GM04504 (cell line): ENCODE measurements around the gene NT5C3A.
"Not testable (repeated sequence)": the region's sequence is repeated elsewhere in the genome, so short reads cannot be mapped to it uniquely, and the experiment has no call there.

ENCODE experiments used
- DNase-seq: peaks from one replicate; pipeline ENCODE4 v3.0.0-alpha.2; 2012; ENCODE audit warnings: low read depth

NT5C3A gene

DNA sequence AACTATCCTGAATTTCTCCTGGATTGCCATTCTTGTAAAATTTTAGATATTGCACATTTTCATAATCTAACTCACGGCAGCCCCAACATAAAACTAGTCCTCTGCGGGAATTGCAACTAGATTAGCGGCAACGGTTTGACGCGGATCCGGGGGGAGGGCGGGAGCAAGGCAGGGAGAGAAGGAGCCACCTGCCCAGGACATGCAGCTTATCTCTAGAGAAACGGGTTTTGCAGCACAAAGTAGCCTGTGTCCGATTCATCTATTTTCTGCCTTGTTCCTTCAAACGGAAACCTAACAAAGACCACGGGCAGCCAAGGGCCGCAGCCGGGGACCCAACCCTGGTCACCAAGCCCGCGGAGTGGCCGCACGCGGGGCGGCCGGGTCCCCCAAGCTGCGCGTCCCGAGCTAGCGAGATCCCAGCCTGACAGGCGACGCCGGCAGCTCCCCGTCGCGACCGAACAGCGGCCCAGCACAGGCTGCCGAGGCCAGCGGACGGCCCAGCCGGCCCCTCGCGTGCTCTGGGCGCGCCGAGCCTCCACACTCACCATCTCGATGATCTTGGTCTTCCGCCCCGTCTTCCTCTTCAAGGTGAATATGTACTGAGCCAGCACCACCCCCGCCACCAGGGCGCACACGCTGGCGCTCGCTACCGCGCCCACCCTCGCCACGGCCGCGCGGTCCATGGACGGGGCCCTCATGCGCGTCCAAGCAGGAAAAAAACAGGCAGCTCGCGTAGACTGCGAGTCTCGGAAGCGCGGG, at the start of gene NT5C3A:
TSS of gene NT5C3A (minus strand) at position 754 of the 759 bp plus-strand sequence. CDS start at position 683, 71 bp downstream.
- DNase-seq = no peak

GRCh38 chr7:33111614-33112013, 49.0 kb upstream of the NT5C3A start:
- DNase-seq = no peak

GRCh38 chr7:33109758-33110238, 47.2 kb upstream of the NT5C3A start:
- DNase-seq = no peak

DNA sequence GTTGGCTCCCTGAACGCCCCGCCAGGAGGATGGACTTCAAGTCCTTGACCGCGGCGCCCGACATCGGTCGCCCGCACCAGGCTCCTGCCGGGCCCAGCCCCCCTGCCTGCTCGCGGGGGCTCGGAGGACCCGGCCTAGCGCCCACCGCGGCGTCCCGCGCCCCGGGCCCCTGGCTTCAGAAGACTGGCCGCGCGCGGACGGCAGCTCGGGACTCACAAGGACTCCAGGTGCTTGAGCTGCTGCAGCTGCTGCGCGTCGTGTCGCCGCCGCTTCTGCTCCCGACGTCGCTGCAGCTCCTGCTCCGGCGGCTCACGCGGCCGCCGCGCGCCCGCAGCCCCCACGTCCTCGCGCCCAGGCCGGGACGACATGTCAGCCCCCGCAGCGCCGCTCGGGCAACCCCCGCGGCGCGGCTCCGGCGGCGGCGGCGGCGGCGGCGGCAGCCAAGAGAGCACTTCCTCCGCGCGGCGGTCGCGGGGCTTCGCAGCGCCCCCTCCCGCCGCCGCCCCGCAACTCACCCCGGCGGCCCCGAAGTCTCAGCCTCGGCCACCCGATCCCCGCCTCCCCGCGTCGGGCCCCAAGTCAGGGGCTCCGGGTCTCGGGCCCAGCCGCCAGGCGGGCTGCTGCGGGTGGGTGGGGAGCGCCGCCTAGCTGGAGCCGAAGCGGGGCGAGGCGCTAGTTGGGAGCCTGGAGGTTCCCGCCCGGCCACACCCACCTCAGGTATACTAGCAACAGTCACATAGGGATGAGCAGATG, 46.6 kb upstream of the NT5C3A start, which contains the start of gene RP9:
TSS of gene RP9 (minus strand) at position 400 of the 753 bp plus-strand sequence. CDS start at position 368, 32 bp downstream.
- DNase-seq = no peak

DNA sequence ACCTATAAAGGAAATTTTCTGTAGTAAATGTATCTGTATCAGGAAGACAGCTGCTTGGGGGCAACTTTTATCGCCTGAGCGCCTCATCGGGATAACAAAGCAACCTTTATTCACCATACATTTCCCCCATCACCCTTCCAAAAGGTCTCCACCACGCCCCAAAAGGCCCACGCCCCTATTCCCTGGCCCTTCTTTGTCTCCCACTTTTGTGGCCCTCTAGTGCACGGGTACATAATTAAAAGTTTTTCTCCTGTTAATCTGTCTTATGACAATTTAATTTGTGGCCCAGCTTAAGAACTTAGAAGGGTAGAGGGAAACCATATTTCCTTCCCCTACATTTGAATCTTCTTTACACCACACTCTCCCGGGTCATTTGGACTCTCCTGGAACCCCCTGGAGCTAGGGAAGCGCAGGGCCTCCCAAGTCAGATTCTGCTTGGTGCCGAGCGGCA, 46.0 kb upstream of the NT5C3A start:
- DNase-seq = no peak

DNA sequence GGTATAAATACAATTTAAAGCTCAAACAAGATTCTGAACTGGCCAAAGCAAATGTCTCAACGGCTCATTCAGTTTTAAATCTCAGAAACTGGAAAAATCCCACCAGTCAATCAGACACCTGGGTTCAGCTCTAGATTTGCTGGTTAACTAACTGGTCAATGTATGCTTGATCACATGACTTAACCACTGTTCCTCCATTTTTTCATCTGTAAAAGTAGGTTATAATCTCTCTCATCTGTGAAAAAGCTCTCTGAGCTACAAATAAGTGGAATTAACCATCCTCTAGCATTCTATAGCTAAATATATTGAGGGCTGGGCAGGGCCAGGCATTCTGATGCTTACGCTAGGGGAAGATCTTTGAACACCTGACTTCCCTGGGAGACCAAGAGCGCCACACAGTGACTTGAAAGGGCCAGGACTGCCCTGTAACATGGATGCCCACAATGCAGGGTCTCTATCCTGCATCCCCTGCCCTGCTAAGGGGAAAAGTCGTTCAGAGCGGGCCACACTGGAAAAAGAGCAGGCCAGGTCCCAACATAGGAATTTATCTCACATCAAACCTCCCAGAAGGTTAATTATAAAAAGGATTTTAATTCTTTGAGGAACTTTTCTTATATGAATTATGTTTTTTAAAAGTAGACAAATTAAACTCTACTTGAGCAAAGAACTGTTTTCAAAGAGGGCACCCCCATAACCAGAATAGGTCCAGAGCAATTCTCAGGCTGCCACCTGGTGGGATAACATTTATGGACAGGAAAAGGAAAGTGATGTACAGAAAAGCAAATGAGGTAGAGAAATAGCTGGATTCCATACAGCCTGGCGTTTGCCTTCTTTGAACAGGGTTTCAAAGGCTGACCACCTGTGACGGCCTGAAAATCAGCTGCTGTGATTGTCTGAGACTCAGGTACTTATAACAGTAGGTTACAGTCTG, 44.8 kb upstream of the NT5C3A start:
- no peak for DNase-seq

GRCh38 chr7:33101906-33102305, 39.3 kb upstream of the NT5C3A start:
- no peak for DNase-seq

- no peak for DNase-seq
Measured at GRCh38 chr7:33100770-33101169, 38.2 kb upstream of the NT5C3A start.

DNA sequence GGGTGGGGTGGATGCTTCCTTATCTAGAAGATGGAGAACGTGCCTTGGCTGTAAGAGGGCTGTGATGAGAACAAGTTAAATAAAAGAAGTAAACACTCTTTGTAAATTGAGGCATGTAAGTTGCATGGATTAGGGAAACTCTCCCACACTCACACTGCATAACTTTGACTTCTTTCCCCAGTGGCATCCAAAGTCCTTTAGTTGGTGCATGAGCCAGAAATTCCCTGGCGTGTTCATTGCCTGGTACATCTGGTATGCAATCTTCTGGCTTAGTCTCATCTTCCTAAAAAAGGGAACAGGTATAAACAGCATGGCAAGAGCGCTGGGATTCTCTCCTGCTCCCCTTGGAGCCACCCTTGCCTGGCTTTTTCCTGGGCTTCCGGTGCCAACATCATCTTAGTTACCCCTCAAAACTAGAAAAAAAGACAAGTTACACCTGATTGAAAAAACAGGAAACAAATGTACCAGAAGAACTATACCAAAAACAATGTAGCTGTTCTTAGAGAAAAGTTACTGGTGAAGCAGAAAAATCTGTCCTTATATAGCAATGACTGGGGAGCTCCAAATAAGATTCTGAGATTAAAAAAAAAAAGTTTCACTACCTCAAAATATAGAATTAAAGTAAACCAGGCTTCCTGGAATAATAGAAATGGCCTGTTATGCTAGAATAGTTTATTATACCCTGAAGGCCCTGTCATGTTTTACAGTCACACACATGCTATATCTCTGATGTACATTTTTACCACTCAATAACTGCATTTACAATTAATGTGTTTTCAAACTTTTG, 36.8 kb upstream of the NT5C3A start:
- no peak for DNase-seq

- DNase-seq = not testable (repeated sequence)
Measured at GRCh38 chr7:33094745-33095275, 32.2 kb upstream of the NT5C3A start.

GRCh38 chr7:33093266-33093665, 30.7 kb upstream of the NT5C3A start:
- DNase-seq = no peak

- no peak for DNase-seq
Measured at GRCh38 chr7:33091641-33092191, 29.1 kb upstream of the NT5C3A start.

DNA sequence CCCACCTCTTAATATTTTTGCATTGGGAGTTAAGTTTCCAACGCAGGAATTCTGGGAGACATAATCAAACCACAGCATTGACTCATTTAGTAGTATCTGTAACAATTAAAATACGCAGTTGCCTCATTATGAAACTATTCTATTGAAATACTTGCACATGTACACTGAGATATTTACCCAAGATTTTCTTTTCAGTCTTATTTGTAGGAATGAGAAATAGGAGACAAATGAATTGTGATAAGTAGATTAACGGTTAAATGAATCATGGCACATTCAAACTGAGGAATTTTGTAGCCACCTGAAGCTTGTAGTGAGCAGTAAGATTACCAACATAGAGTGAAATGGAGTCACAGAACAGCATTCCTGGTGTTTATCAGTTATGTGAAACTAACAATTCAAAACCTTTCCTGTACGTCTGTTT, 28.5 kb upstream of the NT5C3A start:
- DNase-seq = no peak

DNA sequence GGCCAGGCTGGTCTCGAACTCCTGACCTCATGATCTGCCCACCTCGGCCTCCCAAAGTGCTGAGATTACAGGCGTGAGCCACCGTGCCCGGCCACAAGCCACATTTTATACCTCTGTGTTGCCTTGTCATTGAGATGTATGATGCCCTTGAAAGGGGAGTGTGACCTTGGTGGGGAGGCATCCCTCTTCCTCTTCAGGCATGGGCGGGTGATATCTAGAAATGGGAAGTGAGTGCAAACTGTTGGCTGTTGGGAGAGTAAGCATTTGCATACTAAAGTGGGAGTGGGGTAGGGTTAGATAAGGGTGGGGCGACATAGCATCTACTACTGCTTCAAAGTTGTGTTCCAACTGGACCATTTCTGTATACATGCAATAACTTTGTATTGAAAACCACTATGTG, 26.6 kb upstream of the NT5C3A start:
- DNase-seq = no peak

- DNase-seq = no peak
Measured at GRCh38 chr7:33087858-33088257, 25.3 kb upstream of the NT5C3A start.

DNA sequence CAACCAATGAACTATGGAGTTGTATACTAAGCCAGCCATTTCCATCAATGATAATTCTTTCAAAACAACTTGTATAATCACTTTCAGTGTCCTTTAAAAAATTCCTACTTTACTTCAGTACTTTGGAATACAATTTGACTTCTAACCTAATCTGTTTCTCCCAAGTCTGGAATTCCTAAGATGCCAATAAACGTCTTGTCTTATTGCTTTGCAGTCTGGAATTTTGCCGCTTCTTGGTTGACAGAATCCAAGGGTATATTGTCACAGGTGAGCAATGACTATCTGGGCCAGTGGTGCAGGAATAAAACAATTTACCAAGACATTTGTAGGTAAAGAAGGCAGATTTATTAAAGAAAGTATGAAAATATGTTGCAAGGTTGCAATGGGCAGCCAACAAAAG, 24.8 kb upstream of the NT5C3A start:
- no peak for DNase-seq

GRCh38 chr7:33079763-33080690, 17.5 kb upstream of the NT5C3A start:
- no peak for DNase-seq

- DNase-seq = no peak
Measured at GRCh38 chr7:33079096-33079495, 16.5 kb upstream of the NT5C3A start.

- no peak for DNase-seq
Measured at GRCh38 chr7:33076737-33077136, 14.2 kb upstream of the NT5C3A start.
